Measurements from ENCODE around the gene ACP3. TPM values are rescaled to one million over a fixed set of nuclear protein-coding genes. Genes with fewer than 3 reads are reported as not detected.

The ACP3 gene
- total RNA-seq, 4 donors from 2014 or later: 1.0 to 41.3 (median 7.9) TPM

DNA sequence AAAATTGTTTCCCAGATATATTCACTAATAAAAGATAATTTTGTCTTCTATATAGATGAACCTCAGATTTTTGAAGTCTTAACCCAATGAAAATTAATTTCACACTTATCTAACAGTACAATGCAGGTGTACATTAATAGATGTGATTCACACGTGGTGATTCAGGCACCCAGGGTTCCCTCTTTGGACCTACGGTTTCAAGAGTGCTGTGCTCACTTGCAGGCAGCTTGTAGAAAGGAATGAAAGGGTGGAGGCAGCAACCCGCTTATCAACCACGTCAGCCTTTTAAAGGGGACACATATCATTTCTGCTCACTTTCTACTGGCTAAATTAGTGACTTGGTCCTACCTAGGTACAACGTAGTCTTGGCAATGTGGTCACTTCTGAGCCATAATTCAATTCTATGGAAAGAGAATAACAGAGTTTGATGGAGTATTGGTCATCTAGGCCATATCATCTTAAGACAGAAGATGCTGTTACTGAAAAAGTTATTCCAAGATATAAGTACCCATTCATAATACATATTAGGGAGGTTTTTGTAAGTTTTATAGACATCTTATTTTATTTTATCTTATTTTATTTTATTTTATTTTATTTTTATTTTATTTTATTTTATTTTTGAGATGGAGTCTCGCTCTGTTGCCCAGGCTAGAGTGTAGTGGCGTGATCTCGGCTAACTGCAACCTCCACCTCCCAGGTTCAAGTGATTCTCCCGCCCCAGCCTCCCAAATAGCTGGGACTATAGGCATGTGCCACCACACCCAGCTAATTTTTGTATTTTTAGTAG, 37.9 kb downstream of the ACP3 start:
- TF ChIP-seq POLR2A (IDR thresholded peaks at IDR 0.05): no peak
- TF ChIP-seq, protein P1, sequence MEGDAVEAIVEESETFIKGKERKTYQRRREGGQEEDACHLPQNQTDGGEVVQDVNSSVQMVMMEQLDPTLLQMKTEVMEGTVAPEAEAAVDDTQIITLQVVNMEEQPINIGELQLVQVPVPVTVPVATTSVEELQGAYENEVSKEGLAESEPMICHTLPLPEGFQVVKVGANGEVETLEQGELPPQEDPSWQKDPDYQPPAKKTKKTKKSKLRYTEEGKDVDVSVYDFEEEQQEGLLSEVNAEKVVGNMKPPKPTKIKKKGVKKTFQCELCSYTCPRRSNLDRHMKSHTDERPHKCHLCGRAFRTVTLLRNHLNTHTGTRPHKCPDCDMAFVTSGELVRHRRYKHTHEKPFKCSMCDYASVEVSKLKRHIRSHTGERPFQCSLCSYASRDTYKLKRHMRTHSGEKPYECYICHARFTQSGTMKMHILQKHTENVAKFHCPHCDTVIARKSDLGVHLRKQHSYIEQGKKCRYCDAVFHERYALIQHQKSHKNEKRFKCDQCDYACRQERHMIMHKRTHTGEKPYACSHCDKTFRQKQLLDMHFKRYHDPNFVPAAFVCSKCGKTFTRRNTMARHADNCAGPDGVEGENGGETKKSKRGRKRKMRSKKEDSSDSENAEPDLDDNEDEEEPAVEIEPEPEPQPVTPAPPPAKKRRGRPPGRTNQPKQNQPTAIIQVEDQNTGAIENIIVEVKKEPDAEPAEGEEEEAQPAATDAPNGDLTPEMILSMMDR (IDR thresholded peaks at IDR 0.05): no peak
- no peaks in the 10 kb centered on the region for H3K27me3 ChIP-seq
- no peak for DNase-seq
- no peaks in the 10 kb centered on the region for H3K36me3 ChIP-seq
- H3K27ac ChIP-seq: no peak overlapping the region
- no peaks in the 10 kb centered on the region for H3K4me1 ChIP-seq
- no peak overlapping the region for H3K4me3 ChIP-seq
- H3K9me3 ChIP-seq: no peaks in the 10 kb centered on the region

DNA sequence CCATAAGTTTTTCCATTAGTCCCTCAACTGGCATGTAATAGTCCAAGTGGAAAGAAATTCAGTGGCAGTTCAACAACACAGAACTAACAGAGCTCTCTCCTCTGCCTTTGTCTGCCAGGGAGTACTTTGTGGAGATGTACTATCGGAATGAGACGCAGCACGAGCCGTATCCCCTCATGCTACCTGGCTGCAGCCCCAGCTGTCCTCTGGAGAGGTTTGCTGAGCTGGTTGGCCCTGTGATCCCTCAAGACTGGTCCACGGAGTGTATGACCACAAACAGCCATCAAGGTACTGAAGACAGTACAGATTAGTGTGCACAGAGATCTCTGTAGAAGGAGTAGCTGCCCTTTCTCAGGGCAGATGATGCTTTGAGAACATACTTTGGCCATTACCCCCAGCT, 39.4 kb downstream of the ACP3 start:
- H3K27ac ChIP-seq: no peak overlapping the region
- no peak overlapping the region for H3K4me3 ChIP-seq
- no peaks in the 10 kb centered on the region for H3K36me3 ChIP-seq
- H3K27me3 ChIP-seq: no peaks in the 10 kb centered on the region
- TF ChIP-seq, protein P1 (IDR thresholded peaks at IDR 0.05): no peak
- TF ChIP-seq POLR2A (IDR thresholded peaks at IDR 0.05): no peak
- no peak for DNase-seq
- H3K4me1 ChIP-seq: no peaks in the 10 kb centered on the region
- no peaks in the 10 kb centered on the region for H3K9me3 ChIP-seq

DNA sequence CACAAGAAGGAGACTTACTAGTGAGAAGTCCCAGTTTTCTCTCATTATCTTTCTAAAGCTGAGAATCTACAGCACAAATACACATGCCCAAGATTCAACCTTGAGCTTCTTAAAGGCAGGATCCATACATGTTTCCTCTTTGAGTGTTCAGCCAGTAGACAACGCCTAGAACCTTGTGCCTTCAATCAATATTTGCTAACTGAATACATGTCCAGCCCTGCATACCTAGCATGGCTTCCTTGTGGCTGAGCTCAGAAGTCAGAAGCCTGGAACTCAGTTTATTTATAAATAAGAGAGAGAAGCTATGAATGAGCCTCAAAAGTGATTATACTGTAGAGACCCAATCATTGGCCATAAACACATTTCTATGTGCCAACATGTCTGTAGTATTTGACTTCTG, 43.5 kb downstream of the ACP3 start:
- TF ChIP-seq POLR2A (IDR thresholded peaks at IDR 0.05): no peak
- TF ChIP-seq, protein P1 (IDR thresholded peaks at IDR 0.05): no peak
- H3K4me1 ChIP-seq: no peaks in the 10 kb centered on the region
- no peak overlapping the region for H3K4me3 ChIP-seq
- H3K27ac ChIP-seq: no peak overlapping the region
- no peak for DNase-seq
- H3K27me3 ChIP-seq: no peaks in the 10 kb centered on the region
- no peaks in the 10 kb centered on the region for H3K9me3 ChIP-seq
- no peaks in the 10 kb centered on the region for H3K36me3 ChIP-seq

DNA sequence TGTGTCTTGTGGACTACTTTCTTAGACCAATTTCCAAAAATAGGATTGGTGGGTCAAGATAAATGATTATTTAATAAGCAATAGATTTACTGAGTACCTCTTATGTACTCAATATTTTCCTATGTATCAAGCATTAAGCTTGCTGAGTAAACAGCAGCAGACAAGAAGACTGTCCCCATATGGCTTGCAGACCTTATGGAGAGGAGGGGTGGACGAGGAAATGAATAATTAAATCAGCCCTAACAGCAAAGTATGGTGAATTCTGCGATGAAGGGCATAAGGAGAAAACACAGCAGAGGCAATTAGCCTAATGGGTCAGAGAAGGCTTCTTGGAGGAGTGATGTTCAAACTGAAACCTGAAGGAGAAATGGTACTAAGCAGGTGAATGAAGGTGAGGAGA, 45.1 kb downstream of the ACP3 start:
- H3K27ac ChIP-seq: no peak overlapping the region
- no peaks in the 10 kb centered on the region for H3K9me3 ChIP-seq
- no peaks in the 10 kb centered on the region for H3K36me3 ChIP-seq
- no peak for DNase-seq
- H3K4me1 ChIP-seq: no peaks in the 10 kb centered on the region
- no peak overlapping the region for H3K4me3 ChIP-seq
- TF ChIP-seq, protein P1 (IDR thresholded peaks at IDR 0.05): no peak
- no peak for TF ChIP-seq POLR2A (IDR thresholded peaks at IDR 0.05)
- H3K27me3 ChIP-seq: no peaks in the 10 kb centered on the region

DNA sequence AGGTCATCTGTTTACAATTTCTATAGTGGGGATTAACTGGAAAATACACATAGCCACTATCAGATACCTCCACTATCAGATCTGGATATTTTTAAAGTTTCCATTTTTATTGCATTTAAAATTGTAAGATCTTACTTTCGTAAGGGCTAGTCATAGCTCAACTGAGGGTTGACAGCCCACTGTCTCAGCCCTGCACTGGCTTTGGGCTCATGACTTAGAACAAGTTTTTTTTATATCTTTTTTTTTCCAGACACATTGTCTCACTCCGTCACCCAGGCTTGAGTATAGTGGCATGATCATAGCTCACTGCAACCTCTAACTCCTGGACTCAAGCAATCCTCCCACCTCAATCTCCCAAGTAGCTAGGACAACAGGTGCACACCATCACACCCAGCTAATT, 51.3 kb downstream of the ACP3 start:
- H3K9me3 ChIP-seq: no peaks in the 10 kb centered on the region
- H3K36me3 ChIP-seq: no peaks in the 10 kb centered on the region
- no peak for DNase-seq
- H3K4me3 ChIP-seq: no peak overlapping the region
- H3K27ac ChIP-seq: no peak overlapping the region
- no peaks in the 10 kb centered on the region for H3K4me1 ChIP-seq
- TF ChIP-seq POLR2A (IDR thresholded peaks at IDR 0.05): no peak
- TF ChIP-seq, protein P1 (IDR thresholded peaks at IDR 0.05): no peak
- no peaks in the 10 kb centered on the region for H3K27me3 ChIP-seq
